Liver (tissue), 9 donors: ENCODE results near the gene SLC7A14. TPM values are rescaled to one million over a fixed set of nuclear protein-coding genes. Genes with fewer than 3 reads are reported as not detected.

Experiments used
- DNase-seq: peaks from one replicate; pipeline ENCODE4 v3.0.0-alpha.2; 2017; ENCODE audit warnings: low spot score
- H3K27ac ChIP-seq, 2 donors: one replicate each; pipeline ENCODE4 v1.7.0; 2013; ENCODE audit warnings: inconsistent platforms in 2 of 2, low read length in 2 of 2, control low read depth in 1 of 2, low read depth in 1 of 2, mild to moderate bottlenecking in 1 of 2
- H3K27me3 ChIP-seq, 4 donors: one replicate each; pipeline versions ENCODE4 v1.6.1 to v1.7.0; 2013; ENCODE audit warnings: low read length in 3 of 4, inconsistent platforms in 1 of 4, mild to moderate bottlenecking in 1 of 4, moderate library complexity in 1 of 4; ENCODE audit not compliant: control insufficient read depth in 4 of 4, insufficient read depth in 4 of 4
- H3K36me3 ChIP-seq, 4 donors: one replicate each; pipeline versions ENCODE4 v1.6.1 to v1.7.0; 2013; ENCODE audit warnings: low read length in 3 of 4, mild to moderate bottlenecking in 3 of 4, low read depth in 1 of 4, moderate library complexity in 1 of 4; ENCODE audit not compliant: control insufficient read depth in 4 of 4, insufficient read depth in 3 of 4
- H3K4me1 ChIP-seq, 4 donors: one replicate each; pipeline versions ENCODE4 v1.6.1 to v1.7.0; 2013; ENCODE audit warnings: low read length in 3 of 4, mild to moderate bottlenecking in 3 of 4, moderate library complexity in 1 of 4; ENCODE audit not compliant: control insufficient read depth in 4 of 4, insufficient read depth in 4 of 4
- H3K4me3 ChIP-seq, 3 donors: one replicate each; pipeline versions ENCODE4 v1.6.1 to v1.7.0; 2013; ENCODE audit warnings: low read length in 3 of 3, control low read depth in 1 of 3, low read depth in 1 of 3, mild to moderate bottlenecking in 1 of 3
- H3K9ac ChIP-seq, 2 donors: one replicate each; pipeline ENCODE4 v1.7.0; 2013; ENCODE audit warnings: low read length in 2 of 2, mild to moderate bottlenecking in 2 of 2, moderate library complexity in 2 of 2, control low read depth in 1 of 2, low read depth in 1 of 2
- H3K9me3 ChIP-seq, 4 donors: one replicate each; pipeline versions ENCODE4 v1.6.1 to v1.7.0; 2013; ENCODE audit warnings: low read length in 3 of 4; ENCODE audit not compliant: control insufficient read depth in 4 of 4
- ATF3 ChIP-seq: IDR thresholded peaks from 2 replicates; pipeline ENCODE4 v1.6.1; 2016; ENCODE audit warnings: antibody characterized with exemption
- EGR1 ChIP-seq, 2 donors: IDR thresholded peaks; 2 replicates each; pipeline ENCODE4 v1.6.1; 2016 to 2018; ENCODE audit warnings: antibody characterized with exemption in 2 of 2, low read depth in 2 of 2
- FOXA2 ChIP-seq: IDR thresholded peaks from 2 replicates; pipeline ENCODE4 v1.6.1; 2016; ENCODE audit warnings: antibody characterized with exemption
- GABPA ChIP-seq, 2 donors: IDR thresholded peaks in 1 of 2; conservative IDR thresholded peaks in 1 of 2; 2 replicates each; pipeline ENCODE4 v1.6.1; 2016; ENCODE audit warnings: antibody characterized with exemption in 2 of 2, mild to moderate bottlenecking in 1 of 2, moderate library complexity in 1 of 2
- HNF4A ChIP-seq, 2 donors: conservative IDR thresholded peaks; 2 replicates each; pipeline ENCODE4 v1.6.1; 2016; ENCODE audit warnings: antibody characterized with exemption in 2 of 2, mild to moderate bottlenecking in 2 of 2
- NR2F2 ChIP-seq: IDR thresholded peaks from 2 replicates; pipeline ENCODE4 v1.6.1; 2016; ENCODE audit warnings: antibody characterized with exemption
- RAD21 ChIP-seq, 2 donors: IDR thresholded peaks; 2 replicates each; pipeline ENCODE4 v1.6.1; 2016; ENCODE audit warnings: antibody characterized with exemption in 2 of 2, mild to moderate bottlenecking in 2 of 2
- SP1 ChIP-seq: IDR thresholded peaks from 2 replicates; pipeline ENCODE4 v1.6.1; 2018; ENCODE audit warnings: antibody characterized with exemption, mild to moderate bottlenecking
- TAF1 ChIP-seq: conservative IDR thresholded peaks from 2 replicates; pipeline ENCODE4 v1.6.1; 2016; ENCODE audit warnings: antibody characterized with exemption, mild to moderate bottlenecking
- WGBS: extraction: QIAGEN DNeasy Blood & Tissue Kit; methylation state at CpG from one replicate; pipeline ENCODE4 v1.1.7; 2013; 5-methylcytosine and 5-hydroxymethylcytosine counted together
- polyA plus RNA-seq, 2 donors: library from polyadenylated mRNA; stranded (reverse) in 1 of 2; unstranded in 1 of 2; fragments of 200-250 nt in 1 of 2; fragments of >200 nt in 1 of 2; fragmentation: Nextera tagmentation in 1 of 2; extraction: Ambion mirVana in 1 of 2; gene quantifications; one replicate each; pipeline versions ENCODE4 v1.2.1 to v1.2.3, GENCODE V29; 2013 to 2015
- total RNA-seq, 2 donors: library from RNA; depleted of rRNA; stranded (reverse); fragments of >200 nt; gene quantifications; one replicate each; pipeline ENCODE4 v1.2.3, GENCODE V29; 2014
- TF ChIP-seq, protein P1 (sequence below): IDR thresholded peaks from 2 replicates; pipeline ENCODE4 v1.6.1; 2016; ENCODE audit warnings: antibody characterized with exemption
- TF ChIP-seq, protein P2 (sequence below): fragments of 150-350 bp; IDR thresholded peaks from 2 replicates; pipeline ENCODE4 v1.5.1; 2017; ENCODE audit warnings: improper control_type of control experiment, low read depth, low read length; ENCODE audit not compliant: missing input control
- donor health status: healthy.
- donor health status: healthy.
- donor health status: healthy.
- donor health status: healthy.
- donor health status: healthy.

SLC7A14 gene
- total and polyA plus RNA-seq, 4 donors = under 0.01 to 0.01 (median under 0.01) TPM; not detected in 1

- no peaks in the 10 kb centered on the region for H3K36me3 ChIP-seq
- no peak for DNase-seq
- H3K27me3 ChIP-seq = no peaks in the 10 kb centered on the region
- TF ChIP-seq RAD21 (IDR thresholded peaks at IDR 0.05) (peak in 1 of 2 donors; percentile 5), ATF3 (no peak), NR2F2 (peak; percentile 67), SP1 (peak; percentile 9)
- peaks cover 4 to 20% (median 14%) of the 10 kb centered on the region in 4 donors for H3K4me1 ChIP-seq
- H3K9ac ChIP-seq = no peak overlapping the region
- no peak overlapping the region for H3K27ac ChIP-seq
- no peak overlapping the region for H3K4me3 ChIP-seq
- 89% methylated on average over 6 of the region's 6 CpGs for WGBS
- no peaks in the 10 kb centered on the region for H3K9me3 ChIP-seq
Observed at GRCh38 chr3:170497207-170498095, 88.4 kb downstream of the SLC7A14 start.

GRCh38 chr3:170496868-170497140, 89.1 kb downstream of the SLC7A14 start:
- H3K9ac ChIP-seq = no peak overlapping the region
- H3K36me3 ChIP-seq = no peaks in the 10 kb centered on the region
- no peaks in the 10 kb centered on the region for H3K9me3 ChIP-seq
- no peak for DNase-seq
- peaks cover 4 to 20% (median 14%) of the 10 kb centered on the region in 4 donors for H3K4me1 ChIP-seq
- no peak overlapping the region for H3K4me3 ChIP-seq
- no peak overlapping the region for H3K27ac ChIP-seq
- TF ChIP-seq TAF1 (no peak), HNF4A (conservative IDR thresholded peaks at IDR 0.05) (no peak), FOXA2 (no peak), RAD21 (IDR thresholded peaks at IDR 0.05) (no peak), GABPA (IDR thresholded peaks at IDR 0.05 in 1 of 2, conservative IDR thresholded peaks at IDR 0.05 in 1 of 2) (no peak), SP1 (no peak), EGR1 (IDR thresholded peaks at IDR 0.05; ENCODE audit: low read depth in 2 of 2) (no peak), ATF3 (no peak)
- TF ChIP-seq, protein P1, sequence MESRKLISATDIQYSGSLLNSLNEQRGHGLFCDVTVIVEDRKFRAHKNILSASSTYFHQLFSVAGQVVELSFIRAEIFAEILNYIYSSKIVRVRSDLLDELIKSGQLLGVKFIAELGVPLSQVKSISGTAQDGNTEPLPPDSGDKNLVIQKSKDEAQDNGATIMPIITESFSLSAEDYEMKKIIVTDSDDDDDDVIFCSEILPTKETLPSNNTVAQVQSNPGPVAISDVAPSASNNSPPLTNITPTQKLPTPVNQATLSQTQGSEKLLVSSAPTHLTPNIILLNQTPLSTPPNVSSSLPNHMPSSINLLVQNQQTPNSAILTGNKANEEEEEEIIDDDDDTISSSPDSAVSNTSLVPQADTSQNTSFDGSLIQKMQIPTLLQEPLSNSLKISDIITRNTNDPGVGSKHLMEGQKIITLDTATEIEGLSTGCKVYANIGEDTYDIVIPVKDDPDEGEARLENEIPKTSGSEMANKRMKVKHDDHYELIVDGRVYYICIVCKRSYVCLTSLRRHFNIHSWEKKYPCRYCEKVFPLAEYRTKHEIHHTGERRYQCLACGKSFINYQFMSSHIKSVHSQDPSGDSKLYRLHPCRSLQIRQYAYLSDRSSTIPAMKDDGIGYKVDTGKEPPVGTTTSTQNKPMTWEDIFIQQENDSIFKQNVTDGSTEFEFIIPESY = no peak
- TF ChIP-seq, protein P2, sequence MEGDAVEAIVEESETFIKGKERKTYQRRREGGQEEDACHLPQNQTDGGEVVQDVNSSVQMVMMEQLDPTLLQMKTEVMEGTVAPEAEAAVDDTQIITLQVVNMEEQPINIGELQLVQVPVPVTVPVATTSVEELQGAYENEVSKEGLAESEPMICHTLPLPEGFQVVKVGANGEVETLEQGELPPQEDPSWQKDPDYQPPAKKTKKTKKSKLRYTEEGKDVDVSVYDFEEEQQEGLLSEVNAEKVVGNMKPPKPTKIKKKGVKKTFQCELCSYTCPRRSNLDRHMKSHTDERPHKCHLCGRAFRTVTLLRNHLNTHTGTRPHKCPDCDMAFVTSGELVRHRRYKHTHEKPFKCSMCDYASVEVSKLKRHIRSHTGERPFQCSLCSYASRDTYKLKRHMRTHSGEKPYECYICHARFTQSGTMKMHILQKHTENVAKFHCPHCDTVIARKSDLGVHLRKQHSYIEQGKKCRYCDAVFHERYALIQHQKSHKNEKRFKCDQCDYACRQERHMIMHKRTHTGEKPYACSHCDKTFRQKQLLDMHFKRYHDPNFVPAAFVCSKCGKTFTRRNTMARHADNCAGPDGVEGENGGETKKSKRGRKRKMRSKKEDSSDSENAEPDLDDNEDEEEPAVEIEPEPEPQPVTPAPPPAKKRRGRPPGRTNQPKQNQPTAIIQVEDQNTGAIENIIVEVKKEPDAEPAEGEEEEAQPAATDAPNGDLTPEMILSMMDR = no peak
- WGBS = 92% methylated on average over 6 of the region's 6 CpGs
- H3K27me3 ChIP-seq = no peaks in the 10 kb centered on the region
